ENCODE measurements around the gene NOXA1.

NOXA1 gene

DNA sequence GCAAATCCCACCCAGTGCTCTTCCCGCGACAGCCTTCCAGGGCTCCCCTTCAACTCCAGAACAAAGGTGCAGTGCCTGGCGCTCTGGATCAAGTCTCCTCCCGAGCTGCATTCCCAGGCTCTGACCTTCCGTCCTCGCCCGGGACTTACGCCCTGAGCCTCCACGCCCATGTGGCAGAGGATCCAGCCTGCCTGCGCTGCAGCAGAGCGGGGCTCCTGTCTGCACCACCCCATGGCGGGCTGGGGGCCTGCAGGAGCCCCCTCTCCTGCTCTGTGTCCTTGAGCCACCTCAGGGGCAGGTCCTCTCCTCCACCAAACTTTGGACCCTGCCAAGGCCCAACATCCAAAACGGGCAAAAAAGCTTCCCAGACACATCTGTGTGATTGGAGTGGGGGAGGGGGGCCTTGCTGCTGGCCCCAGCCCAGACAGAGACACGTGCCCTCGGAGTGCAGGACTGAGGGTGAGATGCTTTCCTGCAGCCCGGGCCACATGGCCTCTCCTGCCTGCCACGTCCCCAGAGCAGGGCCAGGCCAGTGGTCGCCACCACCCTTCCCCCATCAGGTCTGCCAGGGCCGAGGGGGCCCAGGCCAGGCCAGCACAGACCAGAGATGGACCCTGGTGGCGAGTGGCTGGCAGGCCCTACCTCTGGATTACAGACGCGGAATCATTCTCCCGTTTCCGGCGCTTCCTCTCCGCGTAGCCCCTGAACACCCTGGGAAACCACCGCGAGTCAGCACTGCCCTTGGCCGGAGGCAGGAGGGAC, 31.6 kb downstream of the NOXA1 start:
- no peak for DNase-seq (ENCODE audit: low read depth in 2 of 2)

DNA sequence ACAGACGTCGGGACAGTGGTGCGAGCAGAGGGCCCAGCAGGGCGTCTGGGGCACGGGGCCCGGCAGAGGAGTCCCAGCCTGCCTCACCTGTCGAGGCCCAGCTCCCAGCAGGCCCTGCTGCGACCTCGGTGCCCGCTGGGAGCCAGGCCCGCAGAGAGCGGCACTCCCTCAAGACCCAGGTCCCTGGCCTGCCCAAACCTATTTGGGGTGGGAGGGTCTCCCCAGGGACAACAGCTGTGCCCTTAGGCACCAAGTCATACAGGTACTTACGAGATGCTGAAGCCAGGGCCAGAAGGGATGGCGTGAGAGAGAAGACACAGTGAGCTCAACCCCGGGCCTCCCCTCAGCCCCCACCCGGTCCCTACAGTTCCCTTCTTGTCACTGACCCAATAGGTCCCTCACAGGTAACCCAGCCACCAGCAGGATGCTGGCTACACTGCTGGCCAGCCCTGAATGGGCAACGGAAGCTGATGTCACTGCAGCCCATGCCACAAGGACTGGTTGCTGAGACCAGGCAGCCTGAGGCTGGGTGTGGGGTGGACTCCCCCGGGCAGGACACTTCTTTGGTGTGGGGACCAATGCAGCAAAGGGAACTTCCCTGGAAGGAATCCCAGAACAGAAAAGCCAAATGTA, 32.3 kb downstream of the NOXA1 start:
- no peak for DNase-seq (ENCODE audit: low read depth in 2 of 2)

DNA sequence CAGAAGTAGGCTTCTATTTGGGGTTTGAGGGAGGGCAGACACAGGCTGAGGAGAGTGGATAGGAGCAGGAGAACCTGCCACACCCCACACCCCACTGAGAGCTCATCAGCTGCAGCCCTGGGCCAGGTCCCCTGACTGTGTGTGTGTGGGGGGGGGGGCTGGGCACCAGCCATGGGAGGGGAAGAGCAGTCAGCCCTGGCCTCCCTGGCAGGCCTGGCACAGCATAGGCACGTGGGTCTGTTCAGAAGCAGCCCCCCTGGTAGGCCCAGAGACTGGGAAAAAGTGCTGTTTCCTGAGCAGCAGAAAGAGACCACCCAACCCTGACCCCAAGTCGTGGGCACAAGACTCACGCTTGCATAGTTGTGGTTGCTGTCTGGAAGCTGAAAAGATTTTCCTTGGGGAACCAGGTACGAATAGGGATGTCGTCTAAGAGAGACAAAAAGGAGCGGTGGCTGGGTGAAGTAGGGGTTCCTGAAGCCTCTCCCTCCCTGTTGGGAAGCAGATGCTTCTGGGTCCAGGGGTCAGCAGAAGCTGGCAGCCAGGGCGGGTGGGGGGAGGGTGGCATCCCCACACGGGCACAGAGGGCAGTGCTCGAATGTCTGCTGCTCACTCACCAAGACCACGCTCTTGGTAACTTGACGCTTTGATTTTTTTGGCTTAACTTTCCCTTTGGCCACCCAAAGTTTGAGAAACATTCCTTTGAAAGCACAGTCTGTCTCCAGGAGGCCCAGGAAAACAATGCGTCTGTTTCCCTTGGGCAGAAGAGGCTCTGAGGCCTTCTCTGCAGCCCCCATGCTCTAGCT, 33.1 kb downstream of the NOXA1 start:
- no peak for DNase-seq (ENCODE audit: low read depth in 2 of 2)

DNA sequence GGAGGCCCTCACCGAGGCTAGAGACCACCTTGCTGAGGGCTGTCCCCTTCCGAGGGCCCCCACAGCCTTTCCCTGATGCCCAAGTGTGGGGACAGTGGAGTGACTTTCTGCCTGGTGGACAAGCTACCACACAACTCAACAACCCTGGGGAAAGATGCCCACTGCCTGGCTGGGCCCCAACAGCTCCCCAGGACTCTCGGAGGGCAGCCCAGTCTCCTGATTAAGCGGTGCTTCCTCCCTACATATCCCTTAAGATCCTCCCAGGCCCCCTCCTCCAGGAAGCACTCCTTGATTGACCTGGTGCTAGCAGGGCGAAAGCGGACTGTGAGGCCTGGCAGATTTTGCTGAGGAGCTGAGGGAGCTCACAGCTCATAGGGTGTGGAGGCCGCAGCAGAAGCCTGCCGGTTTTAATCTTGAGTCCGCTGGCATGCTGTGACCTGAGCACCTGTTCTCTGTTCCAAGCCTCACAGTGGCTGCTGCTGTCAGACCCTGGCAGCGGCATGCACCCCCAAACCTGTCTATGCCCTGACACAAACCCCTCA, 33.7 kb downstream of the NOXA1 start:
- DNase-seq (ENCODE audit: low read depth in 2 of 2) = no peak

DNA sequence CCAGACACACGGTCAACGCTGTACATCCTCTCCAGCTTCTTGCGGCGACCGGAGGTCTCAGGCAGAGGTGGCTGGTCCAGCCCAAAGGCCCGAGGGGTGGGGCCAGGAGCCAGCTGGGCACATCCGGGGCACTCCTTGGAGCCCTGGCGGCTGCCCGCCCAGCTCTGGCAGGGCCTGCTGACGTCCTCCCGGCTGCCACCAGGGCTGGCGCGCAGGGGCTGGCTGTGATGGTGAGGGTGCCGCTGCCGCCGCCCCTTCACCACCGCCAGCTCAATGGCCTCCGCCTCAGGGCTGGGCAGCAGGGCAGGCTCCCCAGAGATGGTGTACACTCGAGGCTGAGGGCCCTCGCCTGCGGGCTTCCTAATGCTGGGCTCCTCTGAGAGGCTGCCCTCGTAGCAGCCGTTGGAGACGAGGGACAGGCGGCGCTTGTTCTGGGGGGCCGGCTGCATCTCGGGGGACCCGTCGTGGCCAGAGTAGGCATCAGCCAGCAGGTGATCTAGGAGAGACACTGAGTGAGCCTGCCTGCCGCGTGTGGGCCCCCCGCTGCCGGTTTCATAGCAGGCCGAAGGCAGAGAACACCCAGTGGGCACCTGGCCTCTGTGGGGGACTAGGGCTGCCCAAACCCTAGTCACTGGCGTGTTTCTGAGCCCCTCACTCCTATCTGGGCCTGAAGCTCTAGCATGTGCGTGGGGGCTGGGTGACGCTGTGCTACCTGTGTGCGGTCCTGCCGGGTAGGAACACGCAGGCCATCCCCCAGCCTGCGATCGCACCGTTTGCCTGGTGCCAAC, 34.4 kb downstream of the NOXA1 start:
- no peak for DNase-seq (ENCODE audit: low read depth in 2 of 2)

DNA sequence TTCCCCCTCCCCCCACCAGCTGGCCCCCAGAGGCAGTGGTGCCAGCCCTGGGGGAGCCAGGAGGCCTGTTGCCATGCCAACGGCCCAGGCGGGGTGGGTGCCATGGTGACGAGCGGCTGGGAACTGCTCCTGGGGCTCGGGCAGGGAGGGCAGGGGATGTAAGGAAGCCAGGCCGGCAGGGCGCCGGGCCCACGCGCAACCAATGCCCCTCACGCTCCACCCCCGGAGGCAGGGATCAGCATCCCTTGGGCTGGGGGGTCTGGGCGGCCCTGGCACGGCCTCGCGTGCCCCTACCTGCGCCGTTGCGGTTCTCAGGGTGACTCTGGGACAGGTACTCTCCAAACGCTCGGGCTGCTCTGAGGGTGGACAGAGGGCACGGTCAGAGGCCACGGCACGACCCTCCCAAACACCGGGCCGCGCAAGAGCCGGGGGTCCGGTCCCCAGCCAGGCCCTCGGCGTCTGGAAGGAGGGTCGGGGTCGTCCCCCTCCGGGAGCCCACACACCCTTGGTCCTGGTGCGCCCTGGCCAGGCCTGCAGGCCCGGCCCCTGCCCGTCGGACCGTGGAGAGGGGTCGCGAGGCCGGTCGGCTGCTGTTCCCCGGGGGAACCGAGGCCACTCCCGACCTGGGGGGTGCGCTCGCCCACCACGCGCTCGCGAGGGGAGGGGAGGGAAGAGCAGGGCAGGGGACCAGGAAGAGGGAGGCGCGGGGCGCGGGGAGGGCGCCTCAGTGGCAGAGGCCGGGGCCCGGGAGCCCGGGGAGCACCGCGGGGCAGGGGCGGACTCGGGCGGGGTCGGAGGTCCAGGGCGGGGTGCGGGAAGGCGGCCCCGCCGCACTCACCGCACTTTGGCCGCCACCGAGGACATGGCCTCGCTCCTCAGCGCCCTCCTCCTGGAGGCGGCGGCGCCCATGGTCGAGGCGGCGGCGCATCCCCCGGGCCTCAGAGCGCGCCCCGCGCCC, 35.3 kb downstream of the NOXA1 start:
- no peak for DNase-seq (ENCODE audit: low read depth in 2 of 2)

DNA sequence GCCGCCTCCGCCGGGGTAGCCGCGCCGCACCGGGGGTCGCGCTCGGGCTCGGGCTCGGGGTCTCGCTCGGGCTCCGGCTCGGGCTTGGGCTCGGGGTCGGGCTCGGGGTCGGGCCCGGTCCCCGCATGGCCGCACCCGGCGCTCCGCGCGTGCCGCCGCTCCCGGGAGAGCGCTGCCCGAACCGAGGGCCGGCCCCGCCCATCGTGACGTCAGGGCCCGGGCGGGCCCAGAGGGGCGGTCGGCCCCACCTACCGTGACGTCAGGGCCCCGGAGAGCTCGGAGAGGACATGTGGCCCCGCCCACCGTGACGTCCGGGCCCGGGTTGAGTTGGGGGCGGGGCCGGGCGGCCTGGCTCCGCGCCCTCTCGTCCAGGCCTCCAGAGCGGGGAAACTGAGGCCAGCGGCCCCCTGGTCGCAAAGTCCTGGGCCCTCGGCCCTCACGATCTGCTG, 36.0 kb downstream of the NOXA1 start, which contains the start of gene NSMF:
Gene NSMF, minus strand, starts transcription at position 183 of the 449 bp plus-strand sequence. CDS start 232 bp downstream, outside the sequence.
- peak; percentile 91 to 92 for DNase-seq (ENCODE audit: low read depth in 2 of 2)

DNA sequence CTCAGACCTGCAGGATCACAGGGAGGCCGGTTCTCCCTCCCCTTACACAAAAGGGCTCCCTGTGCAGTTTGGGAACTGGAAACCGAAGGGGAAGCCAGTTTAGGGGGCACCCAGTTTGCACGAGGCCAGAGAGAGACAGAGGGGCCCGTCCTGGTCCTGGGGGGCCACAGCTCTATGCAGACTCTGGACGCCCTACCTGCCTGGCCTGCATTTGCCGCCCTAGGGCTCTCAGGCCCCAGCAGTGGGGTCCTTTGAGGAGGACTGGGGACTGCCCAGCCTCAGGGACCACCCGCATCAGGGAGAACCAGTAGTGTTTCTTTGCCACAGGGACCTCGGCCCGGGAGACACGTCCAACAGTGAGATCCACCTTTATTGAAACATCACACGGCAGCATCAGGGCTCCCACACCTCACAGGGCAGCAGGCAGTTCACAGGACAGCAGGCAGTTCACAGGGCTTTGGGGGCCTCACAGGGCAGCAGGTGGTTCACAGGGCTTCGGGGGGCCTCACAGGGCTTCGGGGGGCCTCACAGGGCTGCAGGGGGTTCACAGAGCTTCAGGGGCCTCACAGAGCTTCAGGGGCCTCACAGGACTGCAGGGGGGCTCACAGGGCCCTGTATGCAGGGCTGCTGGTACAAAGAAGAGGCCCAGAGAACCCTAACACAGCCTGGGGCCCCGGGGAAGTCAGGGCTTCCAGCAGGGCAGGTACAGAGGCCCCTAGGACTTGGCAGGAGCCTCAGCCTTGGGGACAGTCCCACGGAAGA, 36.6 kb downstream of the NOXA1 start:
- DNase-seq (ENCODE audit: low read depth in 2 of 2) = no peak

DNA sequence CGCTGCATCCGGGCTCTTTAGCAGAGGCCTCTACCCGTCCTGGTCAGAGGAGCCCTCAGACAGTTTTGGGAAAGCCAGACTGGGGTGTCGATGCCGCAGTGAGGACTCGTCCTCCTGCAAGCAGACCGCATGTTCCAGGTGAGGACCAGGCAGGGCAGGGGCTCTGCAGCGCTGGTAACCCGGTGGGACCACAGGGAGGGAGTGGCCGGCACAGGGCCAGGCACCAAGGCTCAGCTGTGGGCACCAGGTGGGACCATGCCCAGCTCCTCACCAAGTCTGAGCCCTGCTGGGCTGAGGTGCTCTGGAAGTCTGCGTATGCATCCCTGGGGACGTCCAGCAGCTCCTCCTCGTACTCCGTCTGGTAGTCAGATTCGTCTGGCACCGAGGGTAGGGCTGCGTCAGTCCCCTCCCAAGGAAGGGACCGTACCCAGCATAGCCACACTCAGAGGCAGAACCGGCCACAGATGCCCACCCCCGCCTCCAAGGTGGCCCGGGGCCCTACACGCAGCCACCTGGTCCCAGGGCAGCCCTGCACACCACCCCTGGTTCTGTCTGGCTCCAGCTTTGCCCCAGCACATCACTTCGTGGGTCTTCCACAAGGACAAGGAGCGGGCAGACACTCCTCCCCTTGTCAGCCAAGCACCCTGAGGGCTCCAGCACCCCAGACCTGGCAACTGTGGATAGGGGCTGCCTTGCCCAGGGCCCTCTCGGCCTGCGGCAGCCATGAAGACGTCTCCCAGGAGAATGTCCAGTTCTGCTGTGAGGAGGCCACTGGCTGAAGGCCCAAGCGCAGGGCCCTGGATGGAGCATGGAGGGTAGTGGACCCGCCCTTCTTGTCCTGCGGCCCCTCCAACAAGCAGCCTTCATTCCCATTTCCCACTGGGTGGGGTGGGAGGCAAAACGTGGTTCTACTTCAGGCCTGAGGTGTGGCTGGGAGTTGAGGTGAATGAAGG, 37.4 kb downstream of the NOXA1 start:
- no peak for DNase-seq (ENCODE audit: low read depth in 2 of 2)

DNA sequence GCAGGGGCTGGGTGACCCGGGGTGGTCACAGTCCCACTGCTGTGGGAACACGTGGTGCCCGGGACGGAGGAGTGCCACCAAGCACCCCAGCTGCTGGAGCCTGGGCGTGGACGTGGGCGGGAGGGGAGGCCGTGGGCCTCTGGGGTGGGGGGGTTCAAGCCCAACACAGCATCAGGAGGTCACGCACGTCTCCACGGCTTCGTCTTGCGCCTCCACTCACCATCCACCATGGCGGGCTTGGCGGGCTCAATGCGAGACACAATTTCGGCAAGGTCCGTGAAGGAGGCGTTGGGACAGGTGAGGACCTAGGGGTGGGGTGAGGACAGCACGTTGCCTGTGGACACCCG, 38.1 kb downstream of the NOXA1 start:
- DNase-seq (ENCODE audit: low read depth in 2 of 2) = no peak

DNA sequence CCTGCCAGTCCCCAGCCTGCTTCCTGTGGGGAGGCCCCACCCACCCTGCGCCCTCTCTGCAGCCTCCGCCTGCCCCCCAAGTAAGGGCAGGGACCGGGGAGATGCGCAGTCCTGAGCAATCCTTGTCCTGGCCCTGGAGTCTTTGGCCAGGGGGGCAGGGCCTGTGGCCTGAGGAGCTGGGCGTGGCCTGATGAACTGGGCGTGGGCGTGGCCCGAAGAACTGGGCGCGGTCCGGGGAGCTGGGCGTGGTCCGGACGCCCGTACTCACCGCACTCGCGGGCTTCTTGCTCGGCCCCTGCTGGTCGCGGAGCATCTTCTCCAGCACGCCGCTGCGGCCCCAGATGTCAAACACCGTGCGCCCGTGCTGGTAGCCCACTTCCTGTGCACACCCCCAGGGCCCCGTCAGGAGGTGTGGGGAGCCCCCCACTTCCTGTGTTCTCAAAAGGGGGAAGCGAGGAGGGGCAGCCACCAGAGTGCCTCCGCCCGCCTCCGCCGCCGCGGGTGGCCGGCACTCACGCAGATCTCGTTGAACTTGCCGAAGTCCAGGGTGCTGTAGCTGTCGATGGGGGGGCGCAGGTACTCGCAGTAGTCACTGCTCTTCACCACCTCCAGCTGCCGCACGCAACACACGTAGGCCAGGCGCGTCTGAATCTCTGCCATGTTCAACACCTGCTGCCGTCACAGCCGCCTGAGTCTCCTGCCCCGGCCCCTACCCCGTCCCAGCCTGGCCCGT, 38.6 kb downstream of the NOXA1 start:
- DNase-seq (ENCODE audit: low read depth in 2 of 2) = peak; percentile 68 to 79

DNA sequence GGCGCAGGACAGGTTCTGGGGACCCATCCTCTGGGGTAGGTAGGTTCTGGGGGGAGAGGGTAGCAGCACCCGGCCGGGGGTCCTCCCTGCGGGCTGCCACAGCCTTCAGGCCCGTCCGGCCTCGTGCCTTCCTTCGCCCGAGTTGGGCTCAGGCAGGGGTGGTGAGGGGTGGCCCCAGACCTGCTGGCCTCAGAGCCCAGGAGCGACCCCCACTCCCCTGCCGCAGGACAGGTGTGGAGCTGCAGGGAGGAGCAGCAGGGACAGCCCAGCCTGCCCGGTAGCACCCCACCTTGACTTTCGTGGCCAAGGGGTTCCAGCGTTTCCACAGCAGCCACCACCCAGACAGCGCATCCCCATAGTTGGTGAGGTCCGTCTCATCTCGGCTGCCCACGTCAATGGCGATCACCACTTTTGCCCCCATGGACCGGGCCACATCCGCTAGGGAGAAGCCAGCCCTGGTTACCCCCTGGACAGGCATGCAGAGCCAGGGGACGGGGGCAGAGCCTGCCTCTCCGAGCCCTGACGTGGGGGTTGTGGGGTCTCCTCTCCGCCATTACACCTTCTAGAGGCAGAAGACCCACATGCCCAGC, 39.3 kb downstream of the NOXA1 start:
- no peak for DNase-seq (ENCODE audit: low read depth in 2 of 2)

DNA sequence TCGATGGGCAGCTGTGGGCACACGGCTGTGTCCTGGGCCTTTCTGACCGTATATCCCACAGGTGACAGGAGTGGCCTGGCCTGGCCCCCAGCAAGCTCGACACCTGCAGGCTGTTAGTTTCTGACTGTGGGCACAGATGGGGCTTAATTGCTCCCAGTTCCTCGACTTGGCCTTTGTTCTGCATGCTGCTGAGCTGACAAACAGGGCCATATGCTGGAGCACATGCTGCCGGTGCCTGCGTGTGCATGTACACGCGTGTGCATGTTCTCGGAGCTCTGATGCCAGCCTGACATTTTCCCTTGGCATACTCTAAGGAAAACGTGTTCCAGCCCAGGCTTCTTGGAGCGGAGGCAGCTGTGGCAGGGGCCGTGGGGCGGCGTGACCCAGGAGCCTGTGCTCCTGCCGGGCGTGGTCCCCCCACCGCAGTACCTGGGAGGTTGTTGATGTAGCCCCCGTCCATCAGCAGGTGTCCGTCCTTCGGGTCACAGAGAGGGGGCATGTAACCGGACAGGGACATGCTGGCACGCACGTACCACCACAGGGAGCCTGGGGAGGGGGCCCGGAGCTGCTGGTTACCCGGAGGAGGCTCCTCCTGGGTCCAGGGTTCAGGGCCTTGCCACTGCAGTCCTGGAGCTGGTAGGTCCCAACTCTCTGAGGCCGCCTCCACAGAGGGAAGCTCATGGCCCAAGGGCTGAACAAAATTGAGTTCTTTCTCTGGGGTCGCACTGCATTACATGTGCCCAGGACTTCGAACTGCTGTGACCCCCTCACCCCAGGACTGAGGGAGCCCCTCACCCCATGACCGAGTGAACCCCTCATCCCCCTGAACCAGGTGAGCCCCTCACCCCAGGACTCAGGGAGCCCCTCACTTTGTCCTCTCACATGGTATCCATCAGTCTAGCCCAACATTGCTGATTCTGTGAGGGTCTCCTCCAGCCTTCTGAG, 40.1 kb downstream of the NOXA1 start:
- DNase-seq (ENCODE audit: low read depth in 2 of 2) = no peak

DNA sequence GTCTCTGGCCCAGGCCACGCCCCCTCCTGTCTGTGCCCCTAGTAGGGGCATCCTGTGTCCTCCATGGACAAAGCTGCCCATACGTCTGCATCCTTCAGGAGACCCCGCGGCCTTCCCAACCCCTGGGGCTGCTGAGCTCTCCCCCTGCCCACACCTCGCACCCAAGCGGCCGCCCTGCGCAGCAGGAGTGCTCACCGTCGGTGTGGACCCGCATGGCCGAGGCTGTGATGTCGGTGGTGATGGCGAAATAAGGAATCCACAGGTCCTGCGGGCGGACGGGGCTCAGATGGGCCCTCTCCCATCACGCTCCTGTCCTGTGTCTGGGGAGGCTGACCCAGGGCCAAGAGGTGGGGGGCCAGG, 40.7 kb downstream of the NOXA1 start:
- no peak for DNase-seq (ENCODE audit: low read depth in 2 of 2)

DNA sequence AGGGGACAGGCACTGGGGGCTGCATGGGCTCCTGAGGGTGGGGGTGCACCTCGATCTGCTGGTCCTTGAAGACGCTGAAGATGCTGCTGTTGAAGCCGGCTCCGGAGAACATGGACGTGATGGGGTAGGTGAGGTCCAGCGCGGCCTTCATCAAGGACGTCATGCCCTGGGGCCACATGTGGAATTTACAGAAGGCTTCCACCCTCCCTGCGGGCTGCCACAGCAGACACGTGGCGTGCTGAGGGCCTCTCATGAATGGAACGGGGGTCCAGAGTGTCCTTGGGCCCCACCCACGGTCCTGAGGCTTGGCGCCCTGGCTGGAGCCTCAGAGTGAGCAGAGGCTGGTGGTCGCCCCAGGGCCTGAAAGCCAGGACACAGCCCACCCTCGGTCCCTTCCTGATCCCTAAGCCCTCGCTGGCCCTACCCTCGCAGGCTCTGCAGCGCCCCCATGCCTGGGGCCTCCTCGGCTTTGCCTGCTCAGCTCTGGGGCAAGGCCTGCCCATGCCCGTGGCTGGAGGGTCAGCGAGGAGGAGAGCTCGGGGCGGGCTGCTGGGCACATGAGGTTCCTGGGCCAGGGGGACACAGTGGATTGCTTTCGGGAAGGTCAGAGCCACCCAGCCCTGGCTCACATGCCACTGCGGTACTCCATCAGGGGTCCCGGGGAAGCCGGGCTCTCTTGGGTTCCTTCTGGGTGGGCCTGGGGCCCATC, 41.3 kb downstream of the NOXA1 start:
- DNase-seq (ENCODE audit: low read depth in 2 of 2) = no peak

Data from stimulated activated CD4-positive, alpha-beta T cell treated with anti-CD3 and anti-CD28 coated beads, Interleukin-15, amount 100 ng/mL, for 48 hours (primary cell).